Caco-2 (cell line): ENCODE data around the gene TCEA3. TPM values are rescaled to one million over a fixed set of nuclear protein-coding genes. Genes with fewer than 3 reads are reported as not detected.

Experiments used
- BruUV-seq: library from RNA; stranded (reverse); fragments of 400-500 nt; replicated peaks from 2 replicates; lab custom pipeline; 2021; lab: Mats Ljungman, UMichigan
- CTCF ChIA-PET: fragments of 300-600 bp; sonication (Branson Sonifier 250); formaldehyde crosslinking; loops from one replicate; lab custom pipeline; 2022; ENCODE audit warnings: antibody characterized with exemption; lab: Charles Lee
- POLR2A ChIA-PET: fragments of 300-600 bp; sonication (Branson Sonifier 250); formaldehyde crosslinking; loops from one replicate; lab custom pipeline; 2022; ENCODE audit warnings: antibody characterized with exemption; lab: Charles Lee
- DNase-seq, 2 experiments: peaks; one replicate each; pipeline versions ENCODE4 v3.0.0 to v3.0.0-alpha.2; 2020 to 2022
- H3K27me3 ChIP-seq: replicated peaks from 2 replicates; pipeline ENCODE4 v1.6.0; 2011; ENCODE audit warnings: low read length; ENCODE audit not compliant: control insufficient read depth, insufficient read depth
- H3K36me3 ChIP-seq: 2 replicates; pipeline ENCODE4 v1.5.1; 2011; ENCODE audit warnings: low read length; ENCODE audit not compliant: control insufficient read depth, insufficient read depth
- H3K4me1 ChIP-seq: fragments of 250-450 bp; sonication (Bioruptor Pico); 2 replicates; pipeline ENCODE4 v1.5.1; 2020; ENCODE audit warnings: mild to moderate bottlenecking
- H3K4me3 ChIP-seq: 2 replicates; pipeline ENCODE4 v1.5.1; 2011; ENCODE audit warnings: low read depth, mild to moderate bottlenecking, control low read depth, low read length
- H3K9me3 ChIP-seq: fragments of 250-450 bp; sonication (Bioruptor Pico); 2 replicates; pipeline ENCODE4 v1.5.1; 2020; ENCODE audit warnings: mild to moderate bottlenecking, moderate library complexity
- H3K27ac Mint-ChIP-seq: one replicate; pipeline ENCODE4 v1.8.0; 2022; ENCODE audit warnings: mixed read lengths; ENCODE audit not compliant: unreplicated experiment
- H3K27me3 Mint-ChIP-seq: one replicate; pipeline ENCODE4 v1.8.0; 2022; ENCODE audit warnings: mixed read lengths; ENCODE audit not compliant: insufficient read depth, unreplicated experiment
- H3K36me3 Mint-ChIP-seq: one replicate; pipeline ENCODE4 v1.8.0; 2022; ENCODE audit warnings: mild to moderate bottlenecking, mixed read lengths; ENCODE audit not compliant: insufficient read depth, unreplicated experiment
- H3K4me1 Mint-ChIP-seq: one replicate; pipeline ENCODE4 v1.8.0; 2022; ENCODE audit warnings: low read depth, mixed read lengths; ENCODE audit not compliant: unreplicated experiment
- H3K4me3 Mint-ChIP-seq: one replicate; pipeline ENCODE4 v1.8.0; 2022; ENCODE audit warnings: mild to moderate bottlenecking, moderate library complexity, mixed read lengths; ENCODE audit not compliant: unreplicated experiment
- H3K9me3 Mint-ChIP-seq: one replicate; pipeline ENCODE4 v1.8.0; 2022; ENCODE audit warnings: mixed read lengths; ENCODE audit not compliant: unreplicated experiment
- CTCF ChIP-seq, 2 experiments: fragments of 200-600 bp in 1 of 2; IDR thresholded peaks; 1 replicate in 1 of 2; 2 replicates in 1 of 2; pipeline versions ENCODE4 v1.5.1 to v1.8.0; 2011 to 2022; ENCODE audit warnings: antibody characterized with exemption in 1 of 2, control low read depth in 1 of 2, inconsistent platforms in 1 of 2, low read depth in 1 of 2, low read length in 1 of 2, mild to moderate bottlenecking in 1 of 2, moderate library complexity in 1 of 2; ENCODE audit not compliant: insufficient read depth in 1 of 2, severe bottlenecking in 1 of 2, unreplicated experiment in 1 of 2
- intact Hi-C: fragments of 100-400 bp; cut with micrococcal nuclease; formaldehyde crosslinking; loops from one replicate; pipeline ENCODE4 v1.10.0; 2022; ENCODE audit not compliant: unreplicated experiment
- total RNA-seq: library from RNA; stranded (reverse); gene quantifications from 2 replicates; pipeline ENCODE4 v1.2.3, GENCODE V29; 2022

Gene TCEA3
- total RNA-seq, 1 experiment from 2014 or later, result 14.6 TPM

- Mint-ChIP-seq H3K27me3 (no peaks in the 10 kb centered on the region), H3K4me3 (no peak overlapping the region), H3K9me3 (no peaks in the 10 kb centered on the region), H3K36me3 (no peaks in the 10 kb centered on the region), H3K27ac (no peak overlapping the region), H3K4me1 (no peaks in the 10 kb centered on the region)
- Histone ChIP-seq H3K4me3 (no peak overlapping the region), H3K36me3 (no peaks in the 10 kb centered on the region), H3K4me1 (no peaks in the 10 kb centered on the region), H3K9me3 (no peaks in the 10 kb centered on the region), H3K27me3 (no peaks in the 10 kb centered on the region)
- TF ChIP-seq CTCF (IDR thresholded peaks at IDR 0.05; ENCODE audit: insufficient read depth in 1 of 2, low read depth in 1 of 2, low read length in 1 of 2, severe bottlenecking in 1 of 2, unreplicated experiment in 1 of 2), result no peak
- DNase-seq, result no peak
- ChIA-PET POLR2A (no interaction called here), CTCF (no interaction called here)
- no TSS peak for BruUV-seq
- intact Hi-C loops, result no loop called here
Measured at GRCh38 chr1:23446661-23447310, 22.2 kb upstream of the TCEA3 start.

- intact Hi-C loops, result no loop called here
- Mint-ChIP-seq H3K4me1 (no peaks in the 10 kb centered on the region), H3K36me3 (no peaks in the 10 kb centered on the region), H3K27me3 (no peaks in the 10 kb centered on the region), H3K4me3 (no peak overlapping the region), H3K9me3 (no peaks in the 10 kb centered on the region), H3K27ac (no peak overlapping the region)
- Histone ChIP-seq H3K27me3 (no peaks in the 10 kb centered on the region), H3K4me3 (no peak overlapping the region), H3K36me3 (no peaks in the 10 kb centered on the region; the same call in 1 of the 2 replicates), H3K9me3 (no peaks in the 10 kb centered on the region), H3K4me1 (no peaks in the 10 kb centered on the region)
- no TSS peak for BruUV-seq
- TF ChIP-seq CTCF (IDR thresholded peaks at IDR 0.05; ENCODE audit: insufficient read depth in 1 of 2, low read depth in 1 of 2, low read length in 1 of 2, severe bottlenecking in 1 of 2, unreplicated experiment in 1 of 2), result no peak
- ChIA-PET POLR2A (interaction anchor here (0.6 kb wide), 1 partner anchor 20 kb away, joined by 3 read pairs; no protein-coding TSS in a partner anchor), CTCF (interaction anchor here (0.6 kb wide), 1 partner anchor 118 kb away, joined by 3 read pairs; no protein-coding TSS in a partner anchor)
- no peak for DNase-seq
Measured at GRCh38 chr1:23444596-23445390, 20.2 kb upstream of the TCEA3 start.

- intact Hi-C loops, result no loop called here
- no peak for TF ChIP-seq CTCF (IDR thresholded peaks at IDR 0.05; ENCODE audit: insufficient read depth in 1 of 2, low read depth in 1 of 2, low read length in 1 of 2, severe bottlenecking in 1 of 2, unreplicated experiment in 1 of 2)
- H3K4me3 ChIP-seq, result no peak overlapping the region
- BruUV-seq, result no TSS peak
- no peaks in the 10 kb centered on the region for H3K27me3 Mint-ChIP-seq
- H3K27ac Mint-ChIP-seq, result no peak overlapping the region
- CTCF ChIA-PET, result no interaction called here
- no peaks in the 10 kb centered on the region; the same call in 1 of the 2 replicates for H3K36me3 ChIP-seq
- no peaks in the 10 kb centered on the region for H3K9me3 ChIP-seq
- no peaks in the 10 kb centered on the region for H3K4me1 Mint-ChIP-seq
- no peak for DNase-seq
- POLR2A ChIA-PET, result no interaction called here
- no peaks in the 10 kb centered on the region for H3K36me3 Mint-ChIP-seq
- no peaks in the 10 kb centered on the region for H3K4me1 ChIP-seq
- no peaks in the 10 kb centered on the region for H3K9me3 Mint-ChIP-seq
- H3K4me3 Mint-ChIP-seq, result no peak overlapping the region
- H3K27me3 ChIP-seq, result no peaks in the 10 kb centered on the region
Measured at GRCh38 chr1:23444104-23444533, 19.6 kb upstream of the TCEA3 start.
